Astrocyte of the cerebellum (primary cell): ENCODE data around the gene RSRP1.
"Not testable (repeated sequence)": the region's sequence is repeated elsewhere in the genome, so short reads cannot be mapped to it uniquely, and the experiment has no call there.

Source experiments
- DNase-seq: peaks from one replicate; pipeline ENCODE4 v3.0.0-alpha.2; 2011; ENCODE audit warnings: low read depth
- H3K4me3 ChIP-seq: 2 replicates; pipeline ENCODE4 v1.5.1; 2011; ENCODE audit warnings: mild to moderate bottlenecking, low read depth, low read length, moderate library complexity
- CTCF ChIP-seq: IDR thresholded peaks from 2 replicates; pipeline ENCODE4 v1.5.1; 2012; ENCODE audit warnings: low read length, low read depth, moderate library complexity, mild to moderate bottlenecking; ENCODE audit errors: missing control alignments
- in situ Hi-C: cut with HindIII; loops from 2 replicates; pipeline ENCODE4 v1.10.0; 2017; ENCODE audit warnings: low sequenced_read_pairs

RSRP1 gene

GRCh38 chr1:25243907-25244306 lies 3.3 kb downstream of the RSRP1 start:
- H3K4me3 ChIP-seq: no peak overlapping the region
- no peak for DNase-seq
- TF ChIP-seq CTCF: no peak
- in situ Hi-C loops: no loop called here

GRCh38 chr1:25239681-25240541 lies 7.3 kb downstream of the RSRP1 start:
- H3K4me3 ChIP-seq: peak overlapping the region; percentile 43
- TF ChIP-seq CTCF: peak; percentile 60
- DNase-seq: peak; percentile 65
- in situ Hi-C loops: no loop called here

- DNase-seq: no peak
- TF ChIP-seq CTCF: no peak
- H3K4me3 ChIP-seq: no peak overlapping the region
- in situ Hi-C loops: no loop called here
Measured at GRCh38 chr1:25238046-25238445, 9.2 kb downstream of the RSRP1 start.

- H3K4me3 ChIP-seq, in situ Hi-C loops, DNase-seq: not testable (repeated sequence)
Measured at GRCh38 chr1:25236261-25236660, 11.0 kb downstream of the RSRP1 start.

GRCh38 chr1:25235411-25235810 lies 11.8 kb downstream of the RSRP1 start:
- DNase-seq, H3K4me3 ChIP-seq, in situ Hi-C loops: not testable (repeated sequence)

- no peak for TF ChIP-seq CTCF
- H3K4me3 ChIP-seq: peak overlapping the region; percentile 96
- in situ Hi-C loops: no loop called here
- DNase-seq: peak; percentile 55
Measured at GRCh38 chr1:25232866-25233784, 14.1 kb downstream of the RSRP1 start.

GRCh38 chr1:25232027-25232865 lies 15.0 kb downstream of the RSRP1 start, which contains the start of gene SYF2:
TSS of gene SYF2 (minus strand) at chr1:25232502. CDS start at chr1:25232467, 35 bp downstream.
- in situ Hi-C loops: no loop called here
- H3K4me3 ChIP-seq: peak within 1 kb of the TSS; percentile 96
- TF ChIP-seq CTCF: no peak
- DNase-seq: peak; percentile 82
